Gastrocnemius medialis (tissue), 4 donors: ENCODE measurements around the gene TFR2. TPM values are rescaled to one million over a fixed set of nuclear protein-coding genes. Genes with fewer than 3 reads are reported as not detected.

Source experiments
- ATAC-seq, 2 donors: fragments of 150-250 bp; one replicate each; pipeline ENCODE4 v1.9.1; 2016
- DNase-seq, 2 donors: peaks; one replicate each; pipeline ENCODE4 v3.0.0-alpha.2; 2019
- H3K27ac ChIP-seq, 4 donors: fragments of 200-600 bp; sonication (generic); 1 replicate in 1 of 4; 2 replicates in 3 of 4; pipeline ENCODE4 v1.5.1; 2016 to 2018; ENCODE audit warnings: mild to moderate bottlenecking in 2 of 4, moderate library complexity in 1 of 4
- H3K27me3 ChIP-seq, 3 donors: fragments of 200-600 bp; sonication (generic) in 2 of 3; 1 replicate in 1 of 3; 2 replicates in 2 of 3; pipeline versions ENCODE4 v1.5.1 to v1.6.0; 2016 to 2019; ENCODE audit warnings: mild to moderate bottlenecking in 1 of 3, moderate library complexity in 1 of 3
- H3K36me3 ChIP-seq, 2 donors: fragments of 200-600 bp; sonication (generic) in 1 of 2; one replicate each; pipeline ENCODE4 v1.5.1; 2017 to 2018
- H3K4me1 ChIP-seq, 2 donors: fragments of 200-600 bp; sonication (generic) in 1 of 2; one replicate each; pipeline ENCODE4 v1.5.1; 2016 to 2017; ENCODE audit warnings: mild to moderate bottlenecking in 2 of 2
- H3K4me3 ChIP-seq, 4 donors: fragments of 200-600 bp; sonication (generic) in 3 of 4; 1 replicate in 1 of 4; 2 replicates in 3 of 4; pipeline ENCODE4 v1.5.1; 2016 to 2019; ENCODE audit warnings: mild to moderate bottlenecking in 2 of 4
- H3K9me3 ChIP-seq, 3 donors: fragments of 200-600 bp; sonication (generic) in 2 of 3; 1 replicate in 1 of 3; 2 replicates in 2 of 3; pipeline ENCODE4 v1.5.1; 2016 to 2019
- CTCF ChIP-seq, 5 experiments: fragments of 450-650 bp in 3 of 5; fragments of 200-600 bp in 2 of 5; sonication (generic) in 2 of 5; IDR thresholded peaks in 4 of 5; conservative IDR thresholded peaks in 1 of 5; 1 replicate in 4 of 5; 2 replicates in 1 of 5; pipeline ENCODE4 v1.5.1; 2016 to 2019; ENCODE audit warnings: antibody characterized with exemption in 5 of 5, mild to moderate bottlenecking in 3 of 5, moderate library complexity in 3 of 5
- POLR2A ChIP-seq, 2 donors: fragments of 450-650 bp; IDR thresholded peaks; one replicate each; pipeline ENCODE4 v1.6.1; 2017; ENCODE audit warnings: antibody characterized with exemption in 2 of 2, mild to moderate bottlenecking in 2 of 2, moderate library complexity in 2 of 2
- in situ Hi-C, 4 donors: fragments of 200-750 bp; cut with MboI; loops; one replicate each; pipeline versions ENCODE4 v1.15.0 to v1.8.0; 2017; ENCODE audit warnings: low sequenced_read_pairs in 4 of 4
- intact Hi-C: fragments of 100-400 bp; cut with DNase I; formaldehyde crosslinking; loops from one replicate; pipeline ENCODE4 v1.15.1; 2023; ENCODE audit warnings: low total_unique reads
- total RNA-seq, 4 donors: library from RNA; depleted of rRNA; stranded (reverse); fragments of >200 nt; gene quantifications; one replicate each; pipeline versions ENCODE4 v1.1.0 to v1.2.3, GENCODE V29; 2016

Gene TFR2
- total RNA-seq, 4 donors from 2014 or later = 1.0 to 1.3 TPM; not detected in 2

- H3K27ac ChIP-seq = no peak overlapping the region
- DNase-seq (no peak), ATAC-seq (no peak)
- TF ChIP-seq POLR2A (IDR thresholded peaks at IDR 0.05) (no peak), CTCF (IDR thresholded peaks at IDR 0.05 in 4 of 5, conservative IDR thresholded peaks at IDR 0.05 in 1 of 5) (no peak)
- no peaks in the 10 kb centered on the region for H3K4me1 ChIP-seq
- in situ Hi-C loops (no loop called here), intact Hi-C loops (no loop called here)
- H3K9me3 ChIP-seq = no peaks in the 10 kb centered on the region
- H3K4me3 ChIP-seq = no peak overlapping the region
- peaks cover 39 to 53% (median 50%) of the 10 kb centered on the region in 3 donors for H3K27me3 ChIP-seq
- no peaks in the 10 kb centered on the region for H3K36me3 ChIP-seq
Measured at GRCh38 chr7:100654908-100655831, 13.8 kb upstream of the TFR2 start.

- DNase-seq = no peak
- no peak for ATAC-seq
- Histone ChIP-seq H3K4me3 (no peak overlapping the region), H3K9me3 (no peaks in the 10 kb centered on the region), H3K4me1 (no peaks in the 10 kb centered on the region), H3K27me3 (peaks cover 23 to 40% (median 25%) of the 10 kb centered on the region in 3 donors), H3K27ac (no peak overlapping the region), H3K36me3 (no peaks in the 10 kb centered on the region)
- in situ Hi-C loops (no loop called here), intact Hi-C loops (no loop called here)
- TF ChIP-seq POLR2A (IDR thresholded peaks at IDR 0.05) (no peak), CTCF (IDR thresholded peaks at IDR 0.05 in 4 of 5, conservative IDR thresholded peaks at IDR 0.05 in 1 of 5) (no peak)
Measured at GRCh38 chr7:100649826-100650565, 8.6 kb upstream of the TFR2 start.

- Histone ChIP-seq H3K36me3 (no peaks in the 10 kb centered on the region), H3K4me1 (no peaks in the 10 kb centered on the region), H3K9me3 (no peaks in the 10 kb centered on the region), H3K27me3 (peaks cover 13 to 44% (median 34%) of the 10 kb centered on the region in 3 donors), H3K4me3 (no peak overlapping the region), H3K27ac (no peak overlapping the region)
- ATAC-seq = no peak
- TF ChIP-seq POLR2A (IDR thresholded peaks at IDR 0.05) = no peak
- TF ChIP-seq CTCF (IDR thresholded peaks at IDR 0.05 in 4 of 5, conservative IDR thresholded peaks at IDR 0.05 in 1 of 5) = no peak
- no peak for DNase-seq
- intact Hi-C loops = no loop called here
- in situ Hi-C loops = no loop called here
Measured at GRCh38 chr7:100642534-100642907, 1.2 kb upstream of the TFR2 start.

GRCh38 chr7:100641860-100642533 lies 645 bp upstream of the TFR2 start:
- ATAC-seq (no peak), DNase-seq (no peak)
- no peaks in the 10 kb centered on the region for H3K9me3 ChIP-seq
- no peaks in the 10 kb centered on the region for H3K4me1 ChIP-seq
- TF ChIP-seq CTCF (IDR thresholded peaks at IDR 0.05 in 4 of 5, conservative IDR thresholded peaks at IDR 0.05 in 1 of 5) (no peak), POLR2A (IDR thresholded peaks at IDR 0.05) (no peak)
- no peak overlapping the region for H3K4me3 ChIP-seq
- no peaks in the 10 kb centered on the region for H3K36me3 ChIP-seq
- H3K27ac ChIP-seq = no peak overlapping the region
- intact Hi-C loops (no loop called here), in situ Hi-C loops (no loop called here)
- H3K27me3 ChIP-seq = peaks cover 11 to 38% (median 32%) of the 10 kb centered on the region in 3 donors
